Motor neuron (in vitro differentiated cells): Measurements from ENCODE around the gene ANO7. TPM values are rescaled to one million over a fixed set of nuclear protein-coding genes. Genes with fewer than 3 reads are reported as not detected.

Source experiments
- ATAC-seq, 8 experiments: fragments of 200-7000 bp; cut with Tn5 transposase; replicated peaks in 6 of 8; 2 replicates each; pipeline ENCODE4 v1.8.0; 2021; ENCODE audit warnings: mild to moderate bottlenecking in 8 of 8, moderate library complexity in 8 of 8
- H3K27ac ChIP-seq, 2 donors: fragments of 250-450 bp; sonication (Bioruptor Pico); 2 replicates each; pipeline ENCODE4 v1.9.0; 2021; ENCODE audit warnings: antibody characterized with exemption in 2 of 2, mild to moderate bottlenecking in 2 of 2, moderate library complexity in 1 of 2
- H3K4me1 ChIP-seq, 2 donors: fragments of 250-450 bp; sonication (Bioruptor Pico); replicated peaks in 1 of 2; 2 replicates each; pipeline ENCODE4 v1.6.1; 2021; ENCODE audit warnings: antibody characterized with exemption in 2 of 2, mild to moderate bottlenecking in 2 of 2, moderate library complexity in 1 of 2
- H3K4me3 ChIP-seq, 5 donors: fragments of 250-450 bp; sonication (Bioruptor Pico); 2 replicates each; pipeline ENCODE4 v1.9.0; 2021; ENCODE audit warnings: antibody characterized with exemption in 5 of 5, mild to moderate bottlenecking in 5 of 5, moderate library complexity in 4 of 5
- WGBS, 10 experiments: fragments of 450-650 bp; shearing (Covaris generic); methylation state at CpG; one replicate each; pipeline ENCODE4 v1.0.0; 2022; 5-methylcytosine and 5-hydroxymethylcytosine counted together
- in situ Hi-C, 9 experiments: fragments of 400-800 bp; cut with MboI; loops; one replicate each; pipeline ENCODE4 v1.15.0; 2021; ENCODE audit warnings: low sequenced_read_pairs in 9 of 9, low pct_unique_long_range_greater_than_20kb in 2 of 9; ENCODE audit not compliant: unreplicated experiment in 9 of 9
- total RNA-seq, 8 experiments: library from RNA; unstranded; fragments of 300-600 nt; gene quantifications; 2 replicates each; pipeline versions ENCODE4 v1.2.3 to v1.2.4, GENCODE V29; 2022

Gene ANO7
- total RNA-seq, 8 experiments from 2014 or later = 0.54 to 3.2 (median 1.7) TPM

DNA sequence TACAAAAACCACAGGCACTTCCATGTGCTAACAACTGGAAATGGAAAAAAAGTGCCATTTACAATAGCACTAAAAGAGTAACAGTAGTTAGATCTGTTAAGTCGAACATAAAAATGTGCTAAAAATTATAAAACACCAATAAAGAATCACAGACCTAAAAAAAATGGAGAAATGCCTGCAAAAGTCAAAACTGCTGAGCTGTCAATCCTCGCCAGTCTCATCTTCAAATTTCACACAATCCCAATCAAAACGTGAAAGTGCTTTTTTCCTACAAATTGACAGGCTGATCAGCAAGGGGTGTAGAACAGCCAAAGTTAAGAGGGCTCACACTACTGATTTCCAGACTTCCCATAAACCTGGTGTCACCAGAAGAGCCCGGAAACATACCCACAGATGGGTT is 53.2 kb downstream of the ANO7 start:
- ATAC-seq = no peak
- Histone ChIP-seq H3K4me3 (no peak overlapping the region), H3K4me1 (no peaks in the 10 kb centered on the region), H3K27ac (no peak overlapping the region)
- in situ Hi-C loops = no loop called here
- 64 to 100% (median 96%) methylated on average over 1 to 4 of the region's 4 CpGs; no CpG with 5 or more reads in 1 of the 10 experiments for WGBS, 10 experiments

DNA sequence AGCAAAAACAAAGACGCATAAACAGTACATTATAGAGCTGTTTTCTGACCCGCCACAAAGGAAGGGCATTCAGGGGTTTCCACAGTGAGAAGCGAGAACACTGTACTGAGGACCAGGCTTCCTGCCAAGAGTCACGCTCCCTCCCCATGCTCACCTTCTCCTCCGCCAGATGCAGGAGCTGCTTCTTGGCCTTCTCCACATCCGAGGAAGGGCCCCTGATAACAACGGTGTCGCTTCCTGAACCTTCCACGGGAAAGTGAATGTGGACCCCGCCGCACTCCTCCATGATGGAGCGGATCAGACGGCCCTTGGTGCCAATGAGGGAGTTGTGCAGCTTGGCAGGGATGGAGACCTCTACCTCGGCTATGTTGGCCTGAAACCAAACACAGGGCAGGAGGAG is 53.8 kb downstream of the ANO7 start:
- Histone ChIP-seq H3K27ac (no peak overlapping the region), H3K4me3 (no peak overlapping the region), H3K4me1 (no peaks in the 10 kb centered on the region)
- ATAC-seq = no peak
- WGBS, 10 experiments = 86 to 100% (median 96%) methylated on average over 1 to 10 of the region's 14 CpGs; no CpG with 5 or more reads in 5 of the 10 experiments
- in situ Hi-C loops = no loop called here

DNA sequence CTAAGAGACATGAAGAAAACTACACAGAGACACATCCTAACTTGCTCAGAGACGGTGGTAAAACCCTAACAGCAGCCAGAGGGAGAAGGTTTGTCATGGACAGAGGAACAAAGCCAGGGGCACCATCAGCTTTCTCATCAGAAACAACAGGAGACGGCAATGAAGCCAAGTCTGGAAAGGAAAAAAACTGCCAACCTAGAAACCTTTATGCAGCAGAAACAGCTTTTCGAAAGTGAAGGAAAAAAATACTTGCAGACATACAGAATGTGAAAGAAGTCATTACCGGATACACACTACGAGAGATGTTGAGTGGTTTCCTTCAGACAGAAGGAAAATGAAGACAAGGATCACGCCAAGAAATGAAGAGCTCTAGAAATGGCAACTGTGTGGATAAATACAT is 55.9 kb downstream of the ANO7 start:
- Histone ChIP-seq H3K4me1 (no peaks in the 10 kb centered on the region), H3K27ac (no peak overlapping the region), H3K4me3 (no peak overlapping the region)
- ATAC-seq = no peak
- in situ Hi-C loops = no loop called here
- 88 to 100% (median 97%) methylated on average over 1 to 6 of the region's 6 CpGs for WGBS, 10 experiments

DNA sequence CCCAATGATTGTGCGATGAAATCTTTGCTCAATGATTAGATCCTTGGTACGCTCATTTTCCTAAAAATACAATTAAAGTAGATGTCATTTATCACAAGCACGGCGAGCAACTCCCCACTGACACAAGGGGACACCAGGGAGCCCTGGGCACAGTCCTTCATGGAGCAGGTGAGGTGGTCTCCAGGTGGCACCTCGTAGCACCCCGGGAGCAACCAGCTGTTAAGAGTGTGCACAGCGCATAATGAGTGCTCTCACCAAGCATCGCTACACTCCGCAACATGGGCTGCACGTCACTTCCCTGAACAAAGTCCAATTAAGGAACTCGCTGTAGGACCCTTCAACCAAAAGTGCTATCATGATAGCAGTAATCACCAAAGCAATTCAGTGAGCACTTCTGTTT is 59.8 kb downstream of the ANO7 start:
- 91 to 100% (median 99%) methylated on average over 1 to 9 of the region's 11 CpGs; no CpG with 5 or more reads in 2 of the 10 experiments for whole genome bisulfite sequencing, 10 experiments
- H3K27ac ChIP-seq = no peak overlapping the region
- in situ Hi-C loops = no loop called here

DNA sequence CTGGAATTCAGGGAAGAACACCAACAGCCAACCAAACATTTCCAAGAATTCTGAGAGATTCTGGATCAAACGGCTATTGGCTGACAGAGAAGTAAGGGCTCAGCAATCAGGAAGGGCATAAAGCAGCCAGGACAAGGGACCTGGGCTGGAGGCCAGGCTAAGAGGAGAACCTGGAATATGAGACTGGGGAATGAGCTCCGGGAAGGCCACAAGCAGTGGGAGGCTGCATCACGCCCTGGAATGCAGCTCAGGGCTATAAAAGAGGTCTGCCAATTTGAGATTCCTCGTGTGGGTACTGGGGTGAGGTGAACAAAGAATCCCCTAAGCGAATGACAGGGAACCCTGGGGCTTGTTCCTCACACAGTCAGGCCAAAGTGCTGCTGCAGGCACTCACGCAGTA is 60.4 kb downstream of the ANO7 start:
- H3K4me3 ChIP-seq = no peak overlapping the region
- in situ Hi-C loops = no loop called here
- no peak overlapping the region for H3K27ac ChIP-seq
- no peak for ATAC-seq
- WGBS, 10 experiments = 70 to 100% (median 97%) methylated on average over 2 to 4 of the region's 6 CpGs; no CpG with 5 or more reads in 4 of the 10 experiments
- H3K4me1 ChIP-seq = no peaks in the 10 kb centered on the region

More for the DNA sequence above, 59.8 kb downstream of the ANO7 start:
- Histone ChIP-seq H3K4me1 (no peaks in the 10 kb centered on the region), H3K4me3 (no peak overlapping the region)
- no peak for ATAC-seq

DNA sequence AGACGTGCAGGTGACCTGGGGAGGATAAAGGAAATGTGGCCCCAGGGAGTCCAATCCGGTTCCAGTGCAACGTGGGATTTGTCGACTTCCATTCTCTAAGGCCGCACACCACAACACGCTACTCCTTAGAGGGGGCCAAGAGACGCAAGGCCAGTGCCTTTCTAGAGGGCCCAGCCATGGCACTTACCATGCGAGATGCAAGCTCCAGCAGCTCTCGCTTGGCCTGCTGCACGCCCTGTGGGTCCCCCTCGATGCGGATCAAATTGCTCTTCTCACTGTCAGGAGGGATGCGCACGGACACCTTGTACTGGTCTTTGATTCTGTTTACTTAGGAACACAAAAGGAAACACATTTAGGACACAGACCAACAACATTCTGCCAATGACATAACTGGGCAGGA is 61.2 kb downstream of the ANO7 start:
- 80 to 100% (median 92%) methylated on average over 2 to 12 of the region's 14 CpGs; no CpG with 5 or more reads in 5 of the 10 experiments for WGBS, 10 experiments
- Histone ChIP-seq H3K27ac (no peak overlapping the region), H3K4me3 (no peak overlapping the region), H3K4me1 (no peaks in the 10 kb centered on the region)
- in situ Hi-C loops = no loop called here
- ATAC-seq = no peak

DNA sequence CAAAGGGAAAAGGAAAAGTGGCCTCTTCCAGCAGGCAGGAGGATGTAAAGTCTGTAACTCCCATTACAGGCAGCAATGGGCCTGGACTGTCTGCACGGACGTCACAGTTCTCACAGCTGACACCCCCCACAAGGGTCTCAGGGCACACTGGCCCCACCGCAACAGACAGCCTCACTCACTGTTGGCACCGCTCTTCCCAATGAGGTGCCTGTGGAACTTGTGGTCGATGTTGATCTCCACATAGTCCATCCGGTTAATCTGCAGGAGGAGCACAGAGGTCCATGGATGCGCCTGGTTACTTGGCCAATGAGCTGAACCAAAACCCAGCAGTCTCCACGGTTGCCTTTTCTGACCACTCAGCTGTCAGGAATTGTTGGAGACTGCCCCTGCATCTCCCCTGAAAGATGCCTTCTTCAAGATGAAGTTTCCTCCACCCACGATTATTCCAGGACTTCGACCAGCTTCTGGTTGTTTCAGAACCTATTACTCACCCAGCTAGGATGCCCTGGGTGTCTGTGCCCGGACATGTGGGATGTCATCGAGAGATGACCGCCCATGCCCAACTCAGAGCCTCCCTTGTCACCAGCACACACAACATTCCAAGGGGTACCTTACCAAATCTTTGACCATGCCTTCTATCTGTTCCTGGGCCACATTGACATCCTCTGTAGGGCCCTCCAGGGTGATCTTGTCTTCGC is 64.5 kb downstream of the ANO7 start:
- no peak for ATAC-seq
- H3K27ac ChIP-seq = no peak overlapping the region

DNA sequence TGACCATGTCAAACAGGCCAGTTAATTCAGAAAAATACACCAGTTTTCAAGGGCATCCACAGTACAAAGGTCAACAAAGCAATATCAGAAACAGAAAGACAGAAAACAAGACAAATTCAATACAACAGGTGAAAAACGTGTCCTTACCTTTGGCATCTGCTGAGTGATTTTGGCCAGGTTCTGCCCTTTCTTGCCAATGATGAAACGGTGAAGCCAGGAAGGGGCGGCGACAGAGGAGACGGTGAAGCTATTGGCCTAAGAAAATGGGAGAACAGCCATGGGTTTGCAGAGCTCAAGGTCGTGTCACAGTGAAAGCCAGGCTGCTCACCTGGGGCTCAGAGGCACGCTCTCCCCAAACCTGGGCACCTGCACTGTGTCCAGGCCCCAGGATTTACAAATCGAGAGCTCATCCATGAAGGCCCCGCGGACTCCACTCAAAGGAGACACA is 66.5 kb downstream of the ANO7 start:
- no peak overlapping the region for H3K27ac ChIP-seq
- ATAC-seq = no peak
- in situ Hi-C loops = no loop called here
- WGBS, 10 experiments = 75 to 100% (median 90%) methylated on average over 1 to 8 of the region's 10 CpGs; no CpG with 5 or more reads in 1 of the 10 experiments
- no peak overlapping the region for H3K4me3 ChIP-seq
- H3K4me1 ChIP-seq = no peaks in the 10 kb centered on the region

More for the DNA sequence above, 64.5 kb downstream of the ANO7 start:
- Histone ChIP-seq H3K4me3 (no peak overlapping the region), H3K4me1 (no peaks in the 10 kb centered on the region)
- in situ Hi-C loops = no loop called here
- 73 to 100% (median 95%) methylated on average over 1 to 8 of the region's 14 CpGs; no CpG with 5 or more reads in 1 of the 10 experiments for WGBS, 10 experiments

DNA sequence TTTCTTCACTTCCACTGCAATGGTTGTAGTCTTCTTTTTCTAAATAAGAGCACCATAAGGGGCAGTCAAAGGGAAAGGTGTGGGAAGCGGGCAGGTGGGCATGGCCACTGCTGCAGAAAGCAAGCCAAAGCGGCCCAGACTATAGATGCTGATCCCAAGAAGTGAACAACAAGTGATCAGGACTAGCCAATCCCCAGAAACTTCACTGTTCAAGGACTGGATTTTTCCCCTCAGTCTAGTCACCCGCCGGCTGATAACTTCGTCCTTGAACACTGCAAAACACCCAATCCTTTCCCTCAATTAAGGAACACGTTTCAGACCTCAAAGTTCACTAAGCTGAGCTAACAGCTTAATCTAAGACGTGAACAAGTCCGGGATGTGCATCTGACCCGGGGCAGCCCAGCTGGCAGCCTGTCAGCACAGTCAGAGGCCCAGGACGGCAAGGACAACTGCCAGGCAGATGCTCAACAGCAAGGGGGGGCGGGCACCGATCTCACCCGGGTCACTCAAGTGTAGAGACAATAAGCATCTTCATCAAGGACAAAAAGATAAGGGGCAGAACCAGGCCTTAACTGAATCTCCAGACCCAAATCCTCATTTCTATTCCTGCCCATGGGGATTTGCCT is 67.2 kb downstream of the ANO7 start:
- in situ Hi-C loops = no loop called here
- no peak overlapping the region for H3K27ac ChIP-seq
- H3K4me3 ChIP-seq = no peak overlapping the region
- ATAC-seq = no peak
- 85 to 100% (median 94%) methylated on average over 1 to 9 of the region's 13 CpGs; no CpG with 5 or more reads in 2 of the 10 experiments for WGBS, 10 experiments
- no peaks in the 10 kb centered on the region for H3K4me1 ChIP-seq

DNA sequence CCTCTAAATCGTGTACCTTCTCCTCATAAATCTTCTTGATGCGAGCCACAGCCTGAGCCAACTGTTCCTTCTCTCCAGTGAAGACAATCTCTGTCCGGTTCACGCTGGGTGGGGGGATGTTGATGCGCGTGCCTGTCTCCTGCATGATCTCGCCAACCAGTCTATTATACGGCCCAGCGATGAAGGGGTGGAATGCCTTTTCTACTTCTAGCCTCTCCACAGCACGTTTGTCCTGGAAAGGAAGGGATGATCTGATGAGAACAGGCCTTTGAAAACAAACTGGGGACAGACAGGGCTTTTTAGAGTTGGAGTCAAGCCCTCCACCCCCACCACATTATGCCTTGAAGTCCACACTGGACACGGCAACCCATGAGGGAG is 67.7 kb downstream of the ANO7 start:
- ATAC-seq = no peak
- 72 to 100% (median 98%) methylated on average over 1 to 9 of the region's 11 CpGs; no CpG with 5 or more reads in 3 of the 10 experiments for WGBS, 10 experiments
- H3K4me3 ChIP-seq = no peak overlapping the region
- in situ Hi-C loops = no loop called here
- no peaks in the 10 kb centered on the region for H3K4me1 ChIP-seq
- H3K27ac ChIP-seq = no peak overlapping the region

DNA sequence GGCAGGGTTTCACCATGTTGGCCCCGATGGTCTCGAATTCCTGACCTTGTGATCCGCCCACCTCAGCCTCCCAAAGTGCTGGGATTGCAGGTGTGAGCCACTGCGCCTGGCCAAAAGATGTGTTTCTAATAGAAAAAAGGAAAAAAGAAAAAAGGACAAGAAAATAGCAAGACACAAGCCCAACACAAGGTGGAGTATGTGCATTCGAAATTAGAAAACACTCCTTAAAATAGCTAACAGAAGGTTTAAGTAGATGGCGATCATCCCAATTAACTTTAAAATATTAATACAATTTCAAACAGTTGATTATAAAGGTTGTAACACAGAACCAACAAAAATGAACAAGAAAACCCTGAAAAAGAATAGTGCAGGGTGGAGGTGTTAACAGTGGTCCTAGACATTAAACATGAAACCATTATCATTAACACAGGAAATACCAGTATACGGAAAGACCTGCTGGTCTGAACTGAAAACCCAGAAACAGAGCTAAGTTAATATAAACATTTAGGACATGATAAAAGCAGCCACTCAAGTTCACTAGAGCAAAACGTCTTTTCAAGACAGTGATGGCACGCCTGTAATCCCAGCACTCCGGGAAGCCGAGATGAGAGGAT is 69.0 kb downstream of the ANO7 start:
- H3K4me3 ChIP-seq = no peak overlapping the region
- no peak for ATAC-seq
- WGBS, 10 experiments = 85 to 100% (median 93%) methylated on average over 4 to 11 of the region's 11 CpGs; no CpG with 5 or more reads in 1 of the 10 experiments
- in situ Hi-C loops = no loop called here
- no peaks in the 10 kb centered on the region for H3K4me1 ChIP-seq
- H3K27ac ChIP-seq = no peak overlapping the region

DNA sequence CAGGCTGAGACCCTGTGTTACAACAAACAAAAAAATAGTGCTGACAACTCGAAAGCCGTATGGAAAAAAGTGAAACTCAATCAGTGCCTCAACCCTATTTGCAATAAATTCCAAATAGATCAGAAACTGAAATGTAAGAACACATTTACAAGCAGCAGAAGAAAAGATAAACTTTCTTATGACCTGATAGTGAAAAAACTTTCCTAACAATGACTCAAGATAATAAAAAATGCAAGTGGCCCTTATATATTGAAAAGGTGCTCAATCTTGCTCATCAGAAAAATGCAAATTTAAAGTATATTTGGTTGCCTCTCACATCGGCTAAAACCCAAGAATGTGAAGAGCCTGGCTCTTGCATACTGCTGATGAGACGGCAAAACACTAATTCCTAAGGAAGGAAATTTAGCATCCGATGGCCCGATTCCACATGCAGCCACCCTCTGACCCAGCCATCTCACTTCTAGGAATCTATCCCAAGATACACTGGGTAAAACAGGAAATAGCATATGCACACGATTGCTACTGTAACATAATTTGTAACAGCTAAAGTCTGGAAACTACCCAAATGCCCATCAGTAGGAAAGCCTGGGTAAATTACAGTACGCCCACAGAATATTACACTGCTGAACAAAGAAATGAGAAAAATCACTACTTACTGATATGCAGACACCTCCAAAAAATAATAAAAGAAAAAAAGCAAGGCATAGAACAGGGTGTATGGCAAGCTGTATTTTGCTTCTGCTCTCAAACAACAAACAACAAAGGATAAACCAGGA is 70.2 kb downstream of the ANO7 start:
- H3K4me3 ChIP-seq = no peak overlapping the region
- WGBS, 10 experiments = 59 to 100% (median 94%) methylated on average over 2 to 7 of the region's 8 CpGs; no CpG with 5 or more reads in 1 of the 10 experiments
- ATAC-seq = peak in 1 of 8 experiments; percentile 64
- H3K4me1 ChIP-seq = no peaks in the 10 kb centered on the region
- H3K27ac ChIP-seq = no peak overlapping the region
- in situ Hi-C loops = no loop called here

DNA sequence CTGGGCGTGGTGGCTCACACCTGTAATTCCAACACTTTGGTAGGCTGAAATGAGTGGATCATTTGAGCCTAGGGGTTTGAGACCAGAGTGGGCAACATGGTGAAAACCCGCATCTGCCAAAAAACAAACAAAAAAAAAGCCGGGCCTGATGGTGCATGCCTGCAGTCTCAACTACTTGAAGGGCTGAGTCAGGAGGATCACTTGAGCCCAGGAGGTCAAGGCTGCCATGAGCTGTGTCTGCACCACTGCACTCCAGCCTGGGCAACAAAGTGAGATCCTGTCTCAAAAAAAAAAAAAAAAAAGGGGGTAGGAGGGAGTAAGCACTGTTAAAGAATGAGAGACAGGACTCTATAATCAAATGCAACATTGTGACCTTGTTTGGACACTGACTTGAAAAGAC is 72.4 kb downstream of the ANO7 start:
- H3K4me1 ChIP-seq = no peaks in the 10 kb centered on the region
- H3K4me3 ChIP-seq = no peak overlapping the region
- 72 to 100% (median 98%) methylated on average over 1 to 3 of the region's 3 CpGs; no CpG with 5 or more reads in 2 of the 10 experiments for WGBS, 10 experiments
- in situ Hi-C loops = no loop called here
- no peak for ATAC-seq
- H3K27ac ChIP-seq = no peak overlapping the region
